Neural crest cell (in vitro differentiated cells): ENCODE results near the gene S100A16. TPM values are rescaled to one million over a fixed set of nuclear protein-coding genes. Genes with fewer than 3 reads are reported as not detected.

ENCODE experiments used
- DNase-seq: peaks from one replicate; pipeline ENCODE4 v3.0.0; 2021; ENCODE audit warnings: low read depth, mixed read lengths, low spot score
- H3K27ac Mint-ChIP-seq: one replicate; pipeline ENCODE4 v1.8.0; 2021; ENCODE audit warnings: mild to moderate bottlenecking, mixed read lengths; ENCODE audit not compliant: unreplicated experiment
- H3K27me3 Mint-ChIP-seq: 2 replicates; pipeline ENCODE4 v1.8.0; 2021; ENCODE audit warnings: low read depth, mild to moderate bottlenecking, mixed read lengths
- H3K36me3 Mint-ChIP-seq: 2 replicates; pipeline ENCODE4 v1.8.0; 2021; ENCODE audit warnings: low read depth, mild to moderate bottlenecking, mixed read lengths
- H3K4me1 Mint-ChIP-seq: 2 replicates; pipeline ENCODE4 v1.8.0; 2021; ENCODE audit warnings: mixed read lengths
- H3K4me3 Mint-ChIP-seq: one replicate; pipeline ENCODE4 v1.8.0; 2021; ENCODE audit warnings: mild to moderate bottlenecking, mixed read lengths
- H3K9me3 Mint-ChIP-seq: 2 replicates; pipeline ENCODE4 v1.8.0; 2021; ENCODE audit warnings: mixed read lengths
- CTCF ChIP-seq: fragments of 200-600 bp; sonication (generic); conservative IDR thresholded peaks from 2 replicates; pipeline ENCODE4 v1.5.0; 2021; ENCODE audit warnings: antibody characterized with exemption, mild to moderate bottlenecking
- total RNA-seq: library from RNA; stranded (reverse); gene quantifications from 2 replicates; pipeline ENCODE4 v1.2.1, GENCODE V29; 2021

Gene S100A16
- total RNA-seq, 1 donor from 2014 or later = 7.1 TPM

GRCh38 chr1:153606194-153606593 lies 6.7 kb downstream of the S100A16 start:
- Mint-ChIP-seq H3K36me3 (no peaks in the 10 kb centered on the region), H3K4me1 (peaks cover 41% of the 10 kb centered on the region), H3K4me3 (no peak overlapping the region), H3K27ac (no peak overlapping the region), H3K27me3 (no peaks in the 10 kb centered on the region), H3K9me3 (no peaks in the 10 kb centered on the region)
- DNase-seq = no peak
- TF ChIP-seq CTCF = no peak

GRCh38 chr1:153602749-153603148 lies 10.2 kb downstream of the S100A16 start:
- no peak for TF ChIP-seq CTCF
- Mint-ChIP-seq H3K27me3 (no peaks in the 10 kb centered on the region), H3K36me3 (no peaks in the 10 kb centered on the region), H3K9me3 (no peaks in the 10 kb centered on the region), H3K4me1 (peaks cover 28% of the 10 kb centered on the region), H3K27ac (no peak overlapping the region), H3K4me3 (no peak overlapping the region)
- no peak for DNase-seq

- no peak for TF ChIP-seq CTCF
- Mint-ChIP-seq H3K27me3 (no peaks in the 10 kb centered on the region), H3K27ac (peak overlapping the region; percentile 61), H3K36me3 (no peaks in the 10 kb centered on the region), H3K4me3 (peak overlapping the region; percentile 32), H3K4me1 (peaks cover 17% of the 10 kb centered on the region), H3K9me3 (no peaks in the 10 kb centered on the region)
- no peak for DNase-seq
Observed at GRCh38 chr1:153599847-153600246, 13.1 kb downstream of the S100A16 start.

GRCh38 chr1:153598309-153599172 lies 14.4 kb downstream of the S100A16 start:
- no peak for TF ChIP-seq CTCF
- Mint-ChIP-seq H3K36me3 (no peaks in the 10 kb centered on the region), H3K4me3 (peak overlapping the region; percentile 14), H3K27me3 (no peaks in the 10 kb centered on the region), H3K4me1 (peaks cover 25% of the 10 kb centered on the region), H3K27ac (peak overlapping the region; percentile 94), H3K9me3 (no peaks in the 10 kb centered on the region)
- DNase-seq = no peak

GRCh38 chr1:153597206-153597605 lies 15.7 kb downstream of the S100A16 start:
- Mint-ChIP-seq H3K4me3 (no peak overlapping the region), H3K9me3 (no peaks in the 10 kb centered on the region), H3K36me3 (no peaks in the 10 kb centered on the region), H3K4me1 (peaks cover 35% of the 10 kb centered on the region), H3K27me3 (no peaks in the 10 kb centered on the region), H3K27ac (peak overlapping the region; percentile 35)
- no peak for TF ChIP-seq CTCF
- DNase-seq = no peak
